Measurements from ENCODE around the gene GPR68.
"Not testable (repeated sequence)": the region's sequence is repeated elsewhere in the genome, so short reads cannot be mapped to it uniquely, and the experiment has no call there.

GPR68 gene

DNA sequence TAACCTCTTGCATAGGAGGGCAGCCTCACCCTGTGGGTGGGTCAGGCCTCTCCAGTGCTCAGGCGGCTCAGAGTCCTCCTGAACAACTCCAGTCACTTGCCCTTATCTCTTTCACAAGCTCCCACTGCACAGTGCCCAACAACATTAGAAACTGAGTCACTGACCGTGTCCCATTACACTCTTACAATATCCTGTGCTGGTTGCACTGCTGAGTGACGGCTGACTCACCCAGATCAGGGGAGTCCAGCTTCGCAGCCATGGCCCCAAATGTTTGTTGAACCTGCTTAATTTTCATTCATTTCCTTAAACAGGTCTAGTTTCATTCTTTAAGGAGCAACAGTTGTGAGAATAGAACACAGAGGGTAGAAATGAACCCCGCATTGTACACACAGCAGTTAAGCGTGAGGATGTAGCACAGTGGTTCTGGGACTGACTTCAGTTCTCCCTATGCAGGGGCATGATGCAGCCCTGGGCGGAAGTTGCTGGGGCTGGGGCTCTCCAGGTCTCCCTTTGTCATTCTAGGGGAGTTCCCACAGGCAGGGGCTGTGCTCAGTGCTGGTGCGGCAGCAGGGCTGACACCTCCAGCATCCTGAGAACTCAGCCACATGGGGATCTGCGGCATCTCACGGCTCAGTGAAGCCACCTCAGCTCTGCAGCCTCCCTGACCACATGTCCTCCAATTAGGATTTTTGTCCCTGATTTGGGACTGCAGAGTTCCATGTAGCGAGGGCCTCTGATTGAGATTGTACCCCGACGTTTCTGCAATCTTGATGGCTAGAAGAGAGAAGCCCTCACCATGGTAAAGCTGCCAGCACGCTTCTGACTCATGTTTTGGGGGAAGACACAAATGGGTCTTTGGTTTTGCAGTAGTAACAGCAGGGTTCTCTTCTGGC, 16.1 kb downstream of the GPR68 start:
- no peak for DNase-seq

DNA sequence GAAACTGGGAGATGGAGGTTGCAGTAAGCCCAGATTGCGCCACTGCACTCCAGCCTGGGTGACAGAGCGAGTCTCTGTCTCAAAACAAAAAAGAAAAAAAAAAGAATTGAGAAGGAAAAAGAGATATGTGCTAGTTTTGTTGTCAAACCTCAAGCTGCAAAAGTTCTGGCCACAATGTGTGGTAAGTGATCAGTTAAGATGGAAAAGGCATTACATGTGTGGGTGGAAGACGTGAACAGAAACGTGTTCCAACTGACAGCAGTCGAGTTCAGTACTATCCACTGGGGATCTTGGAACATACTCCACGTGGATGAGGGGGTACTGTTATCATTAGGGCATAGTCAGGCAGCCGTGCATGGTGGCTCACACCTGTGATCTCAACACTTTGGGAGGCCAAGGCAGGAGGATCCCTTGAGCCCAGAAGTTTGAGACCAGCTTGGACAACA, 17.3 kb downstream of the GPR68 start:
- DNase-seq = no peak

DNA sequence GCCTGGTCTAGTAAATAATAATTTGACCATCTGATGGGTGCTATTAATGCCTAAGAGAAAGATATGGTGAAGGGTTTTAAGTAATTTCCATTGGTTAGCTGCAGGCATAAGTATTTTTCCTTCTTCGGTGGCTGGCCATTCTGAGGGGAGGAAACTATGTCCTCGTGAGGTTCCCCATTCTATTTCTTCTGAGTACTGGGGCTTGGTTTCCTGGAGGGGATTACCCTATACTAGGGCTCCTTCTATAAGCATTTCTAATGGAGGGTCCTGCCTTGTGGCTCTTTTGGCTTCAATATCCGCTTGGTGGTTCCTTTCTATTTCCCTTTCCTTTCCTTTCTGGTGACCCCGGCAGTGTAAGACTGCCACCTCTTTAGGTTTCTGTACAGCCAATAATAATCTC, 18.1 kb downstream of the GPR68 start:
- not testable (repeated sequence) for DNase-seq

DNA sequence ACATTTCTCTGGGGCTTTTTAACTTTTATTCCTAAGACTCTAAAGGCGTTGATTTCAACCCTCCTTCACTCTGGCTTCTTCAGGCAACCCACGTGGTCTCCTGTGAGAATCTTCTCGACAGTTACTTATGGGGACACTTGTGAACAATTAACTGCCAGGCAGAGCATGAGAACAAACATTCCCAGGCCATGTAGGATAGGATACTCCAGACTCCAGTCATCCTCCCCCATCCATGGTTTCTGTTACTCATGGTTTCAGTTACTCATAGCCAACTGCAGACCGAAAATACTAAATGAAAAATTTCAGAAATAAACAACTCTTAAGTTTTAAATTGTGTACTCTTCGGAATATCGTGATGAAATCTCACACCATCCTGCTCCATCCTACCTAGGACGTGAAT, 19.5 kb downstream of the GPR68 start:
- no peak for DNase-seq

DNA sequence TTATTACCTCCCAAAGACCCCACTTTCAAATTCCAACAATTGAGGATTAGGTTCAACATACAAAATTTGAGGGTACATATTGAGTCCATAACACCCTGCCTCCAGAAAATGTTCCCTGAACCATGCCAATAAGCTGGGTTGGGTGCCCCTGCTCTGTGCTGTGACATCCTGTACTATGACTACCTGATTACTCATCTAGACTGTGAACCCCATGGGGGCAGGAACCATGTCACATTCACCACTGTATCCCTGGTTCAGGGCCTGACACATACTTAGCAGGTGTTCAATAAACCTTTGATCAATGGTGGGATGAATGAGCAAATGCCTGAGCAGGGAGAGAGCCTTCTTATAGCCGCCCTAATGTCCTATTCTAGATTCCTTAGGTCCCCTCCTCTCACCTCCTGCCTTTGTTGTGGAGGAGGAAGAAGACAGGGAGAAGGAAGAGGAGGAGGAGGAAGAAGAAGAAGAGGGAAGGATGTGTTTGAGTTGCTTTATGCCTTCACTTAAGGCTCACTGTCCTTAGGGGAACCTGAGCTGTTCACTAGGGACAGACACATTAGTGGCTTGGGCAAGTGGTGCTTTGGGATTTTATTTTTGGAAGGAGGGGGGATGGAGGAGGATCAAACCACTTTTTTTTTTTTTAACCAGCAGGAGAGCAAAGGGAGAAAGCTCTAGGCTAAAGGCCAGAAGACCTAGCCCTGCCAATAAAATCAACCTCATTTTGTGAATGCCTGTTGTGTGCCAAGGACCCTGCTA, 21.3 kb downstream of the GPR68 start:
- no peak for DNase-seq

DNA sequence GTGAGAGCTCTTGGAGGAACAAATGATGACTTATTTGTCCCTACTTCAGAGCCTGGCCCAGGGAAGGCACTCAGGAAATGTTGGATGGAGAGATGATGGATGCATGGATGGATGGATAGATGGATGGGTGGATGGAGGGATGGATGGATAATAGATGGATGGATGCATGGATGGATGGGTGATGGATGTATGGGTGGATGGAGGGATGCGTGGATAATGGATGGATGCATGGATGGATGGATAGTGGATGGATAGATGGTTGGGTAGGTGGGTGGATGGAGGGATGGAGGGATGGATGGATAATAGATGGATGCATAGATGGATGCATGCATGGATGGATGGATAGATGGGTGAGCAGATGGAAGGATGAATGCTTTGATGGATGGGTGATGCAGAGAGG, 23.2 kb downstream of the GPR68 start:
- no peak for DNase-seq

DNA sequence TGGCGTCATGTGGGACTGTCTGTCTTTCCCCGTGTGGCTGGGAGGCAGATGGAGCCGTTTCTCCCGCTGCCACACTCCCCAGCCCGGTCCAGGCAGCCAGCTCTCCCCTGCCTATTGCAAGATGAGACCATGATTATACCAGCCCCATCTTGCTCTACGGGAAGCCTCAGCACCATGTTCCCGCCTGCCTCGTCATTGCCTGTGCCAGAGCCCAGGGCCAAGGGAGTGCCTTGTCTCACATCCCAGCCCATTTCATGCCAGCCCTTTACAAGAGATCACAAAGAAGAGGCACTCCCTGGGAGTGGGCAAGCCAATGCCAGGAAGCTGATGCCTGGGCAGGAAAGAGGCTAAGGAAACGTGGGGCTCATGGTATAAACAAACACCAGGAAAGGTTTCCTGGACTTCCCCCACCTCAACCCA, 23.9 kb downstream of the GPR68 start:
- DNase-seq = no peak

DNA sequence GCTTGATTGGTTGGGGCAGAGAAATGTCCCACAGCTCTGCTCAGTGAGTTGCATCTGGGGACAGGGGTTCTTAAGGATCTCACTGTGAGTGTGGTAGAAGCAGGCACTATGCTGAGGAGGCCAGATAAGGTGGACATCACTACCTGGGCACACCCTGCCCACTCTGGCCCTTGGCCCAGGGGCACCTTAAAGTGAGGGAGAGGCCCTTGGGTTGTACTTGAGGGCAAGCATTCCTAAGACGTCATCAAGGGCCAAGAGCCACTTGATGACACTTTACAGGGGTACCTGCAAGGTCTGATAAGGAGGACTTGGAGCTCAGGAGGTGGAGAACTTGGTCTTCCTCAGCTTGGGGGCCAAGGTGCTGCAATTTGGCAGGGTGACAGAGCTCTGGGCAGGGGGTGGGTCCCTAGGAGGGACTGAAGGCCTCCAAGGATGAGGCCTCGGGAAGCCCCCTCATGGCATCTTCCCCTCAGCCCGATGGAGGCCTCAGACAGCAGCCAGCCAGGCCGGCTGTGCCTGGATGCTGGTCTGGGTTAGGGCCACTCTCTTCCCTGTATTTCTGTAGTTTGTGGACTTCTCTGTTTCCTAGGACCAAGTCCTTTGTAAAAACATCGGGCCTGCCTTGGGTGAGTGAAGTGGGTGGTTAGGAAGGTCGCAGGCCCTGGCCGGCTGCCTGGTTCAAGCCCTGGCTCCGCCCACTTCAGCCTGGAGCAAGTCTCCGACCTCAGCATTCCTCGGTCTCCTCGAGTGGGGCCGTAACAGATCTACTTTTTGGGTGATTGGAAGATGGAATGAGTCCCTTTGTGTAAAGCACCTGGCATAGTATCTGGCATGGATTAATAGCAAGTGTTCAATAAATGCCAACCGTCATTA, 24.8 kb downstream of the GPR68 start:
- no peak for DNase-seq

DNA sequence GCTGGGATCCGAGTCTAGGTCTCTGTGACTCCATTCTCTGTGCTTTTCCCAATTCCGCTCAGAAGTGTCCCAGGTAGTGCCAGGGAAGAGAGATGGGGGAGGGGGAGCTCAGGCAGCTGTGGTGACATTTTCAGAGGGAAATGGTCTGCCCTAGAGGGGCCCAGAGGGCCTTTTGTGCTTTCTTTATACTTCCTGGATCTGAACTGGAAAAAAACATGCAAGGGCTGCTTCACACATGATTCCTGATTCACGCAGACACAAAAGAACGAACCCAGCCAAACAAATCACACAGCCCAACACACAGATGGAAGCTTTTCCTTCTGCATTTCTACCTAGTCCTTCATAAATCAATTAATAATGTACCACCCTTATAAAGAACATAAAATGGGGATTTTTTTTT, 26.5 kb downstream of the GPR68 start:
- no peak for DNase-seq

DNA sequence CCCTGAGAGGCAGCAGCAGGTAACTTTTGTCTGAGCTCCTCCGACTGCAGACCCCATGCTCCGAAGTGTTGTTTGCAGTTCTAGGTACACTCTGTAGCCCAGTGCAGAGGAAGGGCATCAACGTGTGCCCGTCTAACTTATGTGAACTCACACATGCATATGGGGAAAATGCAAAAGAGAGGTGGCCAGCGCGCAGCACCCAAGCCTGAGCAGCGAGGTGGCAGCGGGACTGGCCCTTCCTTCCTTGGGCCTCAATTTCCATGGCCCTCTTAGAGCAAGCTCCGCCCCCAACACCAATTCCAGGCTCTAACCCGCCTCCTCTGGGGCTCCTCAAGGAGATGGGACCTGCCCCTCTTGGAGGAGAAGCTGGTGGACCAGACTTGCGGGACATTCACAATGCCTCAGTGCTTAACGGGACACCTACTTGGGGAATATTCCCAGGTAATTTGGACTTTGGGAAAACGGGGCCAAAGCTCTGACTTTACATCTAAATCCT, 27.7 kb downstream of the GPR68 start:
- no peak for DNase-seq

DNA sequence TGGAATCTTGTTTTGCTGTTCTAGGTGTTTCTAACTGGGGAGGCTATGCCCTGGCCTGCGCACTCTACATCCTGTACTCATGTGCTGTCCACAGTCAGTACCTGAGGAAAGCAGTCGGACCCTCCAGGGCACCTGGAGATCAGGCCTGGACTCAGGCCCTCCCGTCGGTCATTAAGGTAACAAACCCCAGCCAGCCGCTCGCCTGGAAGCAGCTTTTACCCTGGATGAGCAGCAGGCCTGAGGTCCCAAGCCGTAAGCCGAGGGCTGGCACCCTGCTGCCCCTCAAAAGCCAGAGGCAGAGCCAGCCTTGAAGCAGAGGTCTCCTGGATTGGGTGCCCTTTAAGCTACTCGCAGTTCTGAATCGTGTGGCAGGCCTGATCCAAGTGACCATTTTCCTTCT, 29.1 kb downstream of the GPR68 start:
- DNase-seq = no peak

DNA sequence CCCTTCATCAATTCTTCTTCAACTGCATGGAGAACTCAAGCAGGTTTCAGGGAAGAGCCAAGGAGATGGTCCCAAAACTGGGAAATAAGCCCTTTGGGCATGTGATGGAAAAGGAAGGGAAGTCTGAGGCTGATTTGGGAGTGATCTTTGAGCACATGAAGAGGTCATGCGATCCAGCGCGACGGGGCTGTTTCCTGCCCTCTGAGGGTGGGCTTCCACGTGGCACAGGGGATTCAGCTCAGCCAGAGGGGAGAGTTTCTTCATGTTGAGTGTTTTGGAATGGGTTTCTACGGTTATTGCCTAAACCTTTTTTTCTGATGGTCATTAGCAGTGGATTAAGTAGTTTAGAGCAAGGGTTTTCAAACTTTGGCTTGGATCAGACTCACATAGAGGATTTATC, 30.2 kb downstream of the GPR68 start:
- no peak for DNase-seq

DNA sequence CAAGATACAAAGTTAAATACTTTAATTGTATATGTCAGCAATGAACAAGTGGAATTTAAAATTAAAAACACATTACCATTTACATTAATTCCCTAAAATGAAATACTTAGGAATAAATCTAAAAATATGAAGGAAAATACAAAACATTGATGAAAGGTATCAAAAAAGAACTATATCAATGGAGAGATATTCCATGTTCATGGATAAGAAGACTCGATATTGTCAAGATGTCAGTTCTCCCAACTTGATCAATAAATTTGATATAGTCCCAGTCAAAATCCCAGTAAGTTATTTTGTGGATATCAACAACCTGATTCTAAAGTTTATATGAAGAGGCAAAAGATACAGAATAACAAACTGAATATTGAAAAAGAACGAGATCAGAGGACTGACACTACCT, 33.5 kb downstream of the GPR68 start:
- no peak for DNase-seq

DNA sequence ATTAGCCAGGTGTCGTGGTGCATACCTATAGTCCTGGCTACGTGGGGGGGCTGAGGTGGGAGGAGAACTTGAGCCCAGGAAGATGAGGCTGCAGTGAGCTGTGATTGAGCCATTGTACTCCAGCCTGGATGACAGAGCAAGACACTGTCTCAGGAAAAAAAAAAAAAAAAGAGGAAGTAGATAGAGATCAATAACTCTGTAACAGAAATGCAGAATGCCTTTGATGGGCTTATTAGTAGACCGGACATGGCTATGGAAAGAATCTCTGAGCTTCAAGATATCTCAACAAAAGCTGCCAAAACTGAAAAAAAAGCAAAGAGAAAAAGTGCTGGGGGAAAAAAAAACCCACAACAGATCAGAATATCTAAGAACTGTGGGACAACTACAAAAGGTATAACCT, 37.5 kb downstream of the GPR68 start:
- no peak for DNase-seq

DNA sequence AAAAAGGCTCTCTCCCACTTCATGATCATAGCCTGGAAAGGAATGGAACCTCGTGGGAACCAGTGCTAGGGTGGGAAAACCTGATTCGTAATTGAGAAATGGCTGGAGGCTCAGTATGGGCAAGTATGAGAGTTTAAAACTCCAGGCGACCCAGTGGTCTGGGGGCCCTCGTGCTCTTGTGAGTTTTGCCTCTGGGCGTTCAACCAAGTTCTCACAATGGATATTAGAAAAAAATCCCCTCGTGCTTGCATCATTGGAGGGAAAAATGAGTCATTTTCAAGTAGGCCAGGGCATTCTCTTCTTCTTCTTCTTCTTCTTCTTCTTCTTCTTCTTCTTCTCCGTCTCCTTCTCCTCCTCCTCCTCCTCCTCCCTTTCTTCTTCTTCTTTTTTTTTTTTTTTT, 39.0 kb downstream of the GPR68 start:
- DNase-seq = no peak

DNA sequence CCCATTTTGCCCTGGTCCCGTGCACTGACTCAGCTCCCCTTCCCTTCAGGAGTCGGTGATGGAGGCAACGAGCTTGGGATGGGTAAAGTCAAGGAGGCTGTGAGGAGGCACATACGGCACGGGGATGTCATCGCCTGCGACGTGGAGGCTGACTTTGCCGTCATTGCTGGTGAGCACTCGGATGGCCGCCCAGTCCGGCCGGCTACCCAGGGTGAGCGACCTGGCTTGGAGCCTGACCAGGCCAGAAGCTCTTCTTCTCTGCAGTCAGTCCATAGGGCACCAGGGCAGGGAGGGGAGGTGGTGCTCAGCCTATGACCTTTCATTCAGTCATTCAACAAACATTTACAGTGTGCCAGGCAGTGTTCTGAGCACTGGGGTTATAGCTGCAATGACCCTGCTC, 39.8 kb downstream of the GPR68 start:
- no peak for DNase-seq

DNA sequence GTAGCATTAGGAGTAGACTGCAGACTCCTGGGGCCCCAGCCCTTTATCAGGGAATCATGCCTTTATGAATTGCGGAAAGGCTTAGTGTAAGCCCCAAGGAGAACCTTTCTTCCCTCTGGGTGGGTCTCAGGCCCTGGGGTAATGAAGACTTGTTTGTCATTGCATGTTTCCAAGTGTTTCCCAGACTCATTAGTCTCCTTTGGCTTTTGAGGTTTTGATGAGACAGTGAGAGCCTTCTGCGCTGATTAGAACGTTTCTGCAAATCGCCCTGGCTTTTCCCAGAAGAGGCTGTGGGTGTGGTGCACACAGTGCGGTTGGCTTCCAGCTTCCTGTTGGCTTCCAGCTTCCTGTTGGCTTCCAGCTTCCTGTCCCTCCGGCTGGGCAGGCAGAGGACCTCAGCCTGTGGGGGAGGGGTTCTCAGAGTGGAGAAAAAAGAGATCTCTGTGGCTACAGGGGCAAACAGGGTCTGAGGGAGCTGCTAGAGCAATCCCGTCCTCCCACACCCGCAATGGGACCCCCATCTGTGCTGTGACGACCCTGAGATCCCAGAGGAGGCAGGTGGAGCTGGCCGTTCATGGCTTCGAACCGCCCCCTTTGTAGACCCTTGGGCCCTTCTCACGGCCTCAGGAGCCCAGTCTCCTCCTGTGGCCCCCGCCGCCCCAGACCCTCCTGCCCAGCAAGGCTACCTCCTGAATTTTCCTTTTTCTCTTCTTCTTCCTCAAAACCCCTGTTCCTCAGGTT, 42.1 kb downstream of the GPR68 start:
- no peak for DNase-seq

DNA sequence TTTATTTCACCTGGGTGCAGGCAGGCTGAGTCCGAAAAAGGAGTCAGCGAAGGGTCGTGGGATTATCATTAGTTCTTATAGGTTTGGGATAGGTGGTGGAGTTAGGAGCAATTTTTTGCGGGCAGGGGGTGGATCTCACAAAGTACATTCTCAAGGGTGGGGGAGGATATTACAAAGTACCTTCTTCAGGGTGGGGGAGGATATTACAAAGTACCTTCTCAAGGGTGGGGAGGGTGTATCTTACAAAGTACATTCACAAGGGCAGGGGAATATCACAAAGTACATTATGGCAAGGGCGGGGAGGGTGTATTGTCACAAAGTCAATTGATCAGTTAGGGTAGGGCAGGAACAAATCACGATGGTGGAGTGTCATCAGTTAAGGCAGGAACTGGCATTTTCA, 43.7 kb downstream of the GPR68 start:
- DNase-seq = not testable (repeated sequence)

DNA sequence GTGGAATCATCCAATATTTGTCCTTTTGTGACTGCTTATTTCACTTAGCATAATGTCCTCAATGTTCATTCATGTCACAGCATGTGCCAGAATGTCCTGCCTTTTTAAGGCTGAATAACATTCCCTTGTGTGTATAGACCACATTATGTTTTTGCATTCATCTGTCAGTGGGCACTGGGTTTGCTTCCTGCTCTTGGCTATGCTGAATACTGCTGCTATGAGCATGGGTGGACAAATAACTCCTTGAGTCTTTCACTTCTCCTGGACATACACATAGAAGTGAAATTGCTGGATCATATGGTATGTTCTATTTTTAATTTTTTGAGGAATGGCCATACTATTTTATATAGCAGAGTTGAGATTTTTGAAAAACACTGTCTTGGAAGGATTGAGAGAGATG, 46.9 kb downstream of the GPR68 start:
- no peak for DNase-seq

DNA sequence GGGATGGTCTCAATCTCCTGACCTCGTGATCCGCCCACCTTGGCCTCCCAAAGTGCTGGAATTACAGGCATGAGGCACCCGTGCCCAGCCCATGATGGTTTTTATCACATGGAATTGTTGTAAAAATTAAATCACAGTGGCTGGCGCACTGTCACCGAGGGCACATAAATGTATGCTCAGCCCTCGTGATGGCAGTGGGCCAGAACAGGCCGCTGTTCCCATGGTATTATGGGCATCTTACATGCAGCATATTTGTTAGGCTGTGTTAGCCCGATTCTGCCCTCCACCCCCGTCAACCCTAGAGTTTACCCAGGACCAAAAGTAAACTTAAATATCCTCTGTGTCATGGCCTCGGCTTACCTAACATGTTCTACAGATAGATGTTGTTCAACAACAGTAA, 48.6 kb downstream of the GPR68 start:
- no peak for DNase-seq

DNA sequence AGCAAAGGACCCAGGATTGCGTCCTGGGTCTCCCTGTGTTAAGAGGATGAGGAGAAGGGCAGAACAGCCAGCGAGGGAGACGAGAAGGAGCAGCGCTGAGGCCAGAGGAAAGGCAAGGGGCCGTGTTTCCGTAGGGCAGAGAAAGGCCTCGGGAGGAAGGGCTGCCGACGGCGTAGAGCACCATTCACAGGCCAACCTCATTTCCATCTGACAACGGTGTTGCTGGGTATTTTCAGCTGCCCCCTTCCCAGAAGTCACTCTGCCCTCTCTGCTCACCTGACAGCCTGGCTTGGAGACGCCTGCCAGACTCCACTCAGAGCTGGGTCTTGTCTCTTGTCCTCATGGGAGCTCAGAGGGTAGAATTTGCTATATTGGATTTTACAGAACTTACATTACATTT, 51.4 kb downstream of the GPR68 start:
- no peak for DNase-seq

DNA sequence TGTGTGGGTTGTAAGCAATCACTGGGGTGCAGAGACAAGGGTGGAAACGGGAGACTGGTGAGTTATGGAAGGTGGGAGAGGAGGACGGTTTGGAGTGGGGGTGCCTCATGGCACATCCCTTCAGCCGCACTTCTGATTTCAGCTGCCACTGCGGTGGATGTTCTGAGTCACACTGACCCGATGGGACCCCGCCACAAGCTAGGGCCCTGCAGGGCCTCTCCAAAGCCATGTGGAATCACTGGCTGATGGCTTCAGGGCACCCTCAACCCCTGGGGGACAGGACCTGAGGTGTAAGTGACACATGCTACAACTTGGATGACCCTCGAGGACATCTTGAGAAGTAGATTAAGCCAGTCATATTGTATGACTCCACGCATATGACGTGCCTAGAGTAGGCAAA, 53.7 kb downstream of the GPR68 start:
- DNase-seq = no peak

Measured in cortex of kidney (tissue), 1 donor.